ENCODE results near the gene ATL2.

GRCh38 chr2:38390947-38391346 is 13.9 kb upstream of the ATL2 start:
- no peak for TF ChIP-seq CTCF (conservative IDR thresholded peaks at IDR 0.05; ENCODE audit: low read depth, low read length)
- TF ChIP-seq EZH2 (IDR thresholded peaks at IDR 0.05; ENCODE audit: borderline replicate concordance, low read depth, low read length, poor library complexity, severe bottlenecking) = no peak

Data from A673 (cell line).